ENCODE measurements around the gene TSACC.
"Not testable (repeated sequence)": the region's sequence is repeated elsewhere in the genome, so short reads cannot be mapped to it uniquely, and the experiment has no call there.

TSACC gene

GRCh38 chr1:156347331-156347730 is 9.0 kb downstream of the TSACC start:
- no peak for DNase-seq

GRCh38 chr1:156352481-156352880 is 14.2 kb downstream of the TSACC start:
- not testable (repeated sequence) for DNase-seq

DNA sequence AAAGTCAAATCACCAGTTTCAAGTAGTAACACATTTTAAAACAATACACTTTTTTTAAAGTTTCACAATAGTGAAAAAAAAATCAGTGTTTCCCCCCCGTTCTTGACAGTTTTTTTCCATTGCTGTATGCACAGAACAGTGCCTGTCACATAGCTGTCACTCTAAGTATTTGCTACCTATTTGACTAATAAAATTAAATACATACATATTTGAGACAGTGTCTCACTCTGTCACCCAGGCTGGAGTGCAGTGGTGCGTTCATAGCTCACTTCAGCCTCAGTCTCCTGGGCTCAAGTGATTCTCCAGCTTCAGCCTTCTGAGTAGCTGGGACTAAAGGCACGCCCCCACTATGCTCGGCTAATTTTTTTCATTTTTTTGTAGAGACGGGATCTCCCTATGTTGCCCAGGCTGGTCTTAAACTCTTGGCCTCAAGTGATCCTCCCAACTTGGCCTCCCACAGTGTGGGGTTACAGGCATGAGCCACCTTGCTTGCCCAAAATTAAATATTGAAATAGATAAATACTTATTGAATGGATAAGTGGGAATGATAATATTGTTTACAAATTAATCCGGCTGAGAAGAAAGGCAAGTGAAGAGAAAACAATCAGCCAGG is 18.0 kb downstream of the TSACC start:
- DNase-seq = no peak

- DNase-seq = peak; percentile 61
Measured at GRCh38 chr1:156356875-156357534, 18.7 kb downstream of the TSACC start.

DNA sequence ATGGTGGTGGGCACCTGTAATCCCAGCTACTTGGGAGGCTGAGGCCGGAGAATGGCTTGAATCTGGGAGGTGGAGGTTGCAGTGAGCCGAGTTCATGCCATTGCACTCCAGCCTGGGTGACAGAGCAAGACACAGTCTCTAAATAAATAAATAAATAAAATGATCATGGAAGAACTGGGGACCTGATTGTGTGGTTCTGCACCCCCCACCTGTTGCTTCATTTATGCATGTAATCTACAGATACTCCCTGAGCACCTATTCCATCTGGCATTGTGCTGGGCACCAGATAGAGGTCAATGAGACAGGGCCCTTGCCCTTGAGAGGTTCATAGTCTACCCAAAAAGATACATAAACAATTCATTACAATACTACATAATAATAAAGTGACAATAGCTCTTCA is 19.7 kb downstream of the TSACC start:
- DNase-seq = no peak

- no peak for DNase-seq
Measured at GRCh38 chr1:156358641-156359040, 20.3 kb downstream of the TSACC start.

GRCh38 chr1:156359249-156359648 is 20.9 kb downstream of the TSACC start:
- no peak for DNase-seq

- no peak for DNase-seq
Measured at GRCh38 chr1:156359973-156360372, 21.6 kb downstream of the TSACC start.

- no peak for DNase-seq
Measured at GRCh38 chr1:156360534-156360933, 22.2 kb downstream of the TSACC start.

GRCh38 chr1:156365754-156366153 is 27.4 kb downstream of the TSACC start:
- no peak for DNase-seq

DNA sequence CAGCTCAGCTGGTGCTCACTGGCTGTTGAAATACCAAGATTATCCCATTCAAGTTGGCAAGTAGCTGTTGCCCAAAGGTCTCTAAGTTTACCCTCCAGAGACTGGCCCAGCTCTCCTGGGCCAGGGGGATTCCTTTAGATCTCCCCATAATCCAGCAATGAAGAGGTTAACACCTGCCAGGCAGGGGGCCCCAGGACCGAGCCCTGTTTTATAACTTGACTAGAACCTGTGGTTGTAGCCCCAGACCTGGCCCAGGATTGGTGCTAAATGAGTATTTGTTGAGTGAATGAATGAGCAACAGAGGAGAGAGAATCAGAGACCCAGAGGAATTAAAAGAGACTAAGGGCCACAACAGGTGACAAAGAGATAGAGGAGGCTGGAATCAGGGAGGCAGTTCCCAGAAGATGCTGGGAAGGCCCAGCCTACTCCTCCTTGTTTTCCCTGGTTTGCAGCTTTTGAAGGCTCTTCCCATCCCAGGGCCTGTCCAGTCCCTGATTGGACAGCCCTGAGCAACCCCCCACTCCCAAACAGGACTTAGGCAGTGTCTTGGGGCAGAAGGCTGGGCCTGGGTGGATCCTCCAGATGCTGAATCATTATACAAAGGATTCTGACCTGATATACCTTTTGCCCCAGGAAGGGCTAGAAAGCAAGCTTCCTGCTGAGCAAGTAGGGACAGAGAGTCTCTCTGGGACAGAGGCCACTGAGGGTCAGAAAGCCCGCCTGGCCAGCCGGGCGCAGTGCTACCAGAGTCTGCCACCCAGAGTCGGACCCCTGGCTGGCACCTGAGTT is 28.2 kb downstream of the TSACC start:
- DNase-seq = no peak

- DNase-seq = no peak
Measured at GRCh38 chr1:156367383-156368156, 29.2 kb downstream of the TSACC start.

DNA sequence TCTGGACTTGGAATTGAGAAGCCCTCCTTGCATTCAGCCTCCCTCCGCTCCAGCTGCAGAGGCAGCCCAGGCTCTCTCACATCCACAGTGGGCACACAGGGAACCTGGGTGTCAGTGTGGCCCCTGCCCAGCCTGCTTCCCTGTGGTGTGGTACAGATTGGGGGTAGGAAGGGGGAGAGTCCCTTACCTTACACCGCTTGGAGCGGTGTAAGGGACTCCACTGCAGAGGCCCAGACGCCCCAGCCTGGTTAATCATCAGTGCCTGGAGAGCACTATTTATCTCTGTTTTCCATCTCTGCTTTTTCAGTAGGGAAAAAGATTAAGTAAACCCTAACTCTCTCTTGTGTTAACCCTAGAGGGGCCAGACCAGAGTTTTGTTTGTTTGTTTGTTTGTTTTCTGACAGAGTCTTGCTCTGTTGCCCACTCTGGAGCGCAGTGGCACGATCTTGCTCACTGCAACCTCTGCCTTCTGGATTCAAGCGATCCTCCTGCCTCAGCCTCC is 29.9 kb downstream of the TSACC start:
- no peak for DNase-seq

GRCh38 chr1:156368889-156369684 is 30.8 kb downstream of the TSACC start, which contains the start of gene RHBG:
TSS of gene RHBG (plus strand) at chr1:156369211. CDS start at chr1:156369250, 39 bp downstream.
- no peak for DNase-seq

- DNase-seq = not testable (repeated sequence)
Measured at GRCh38 chr1:156369685-156370286, 31.5 kb downstream of the TSACC start.

GRCh38 chr1:156371553-156372264 is 33.4 kb downstream of the TSACC start:
- DNase-seq = no peak

DNA sequence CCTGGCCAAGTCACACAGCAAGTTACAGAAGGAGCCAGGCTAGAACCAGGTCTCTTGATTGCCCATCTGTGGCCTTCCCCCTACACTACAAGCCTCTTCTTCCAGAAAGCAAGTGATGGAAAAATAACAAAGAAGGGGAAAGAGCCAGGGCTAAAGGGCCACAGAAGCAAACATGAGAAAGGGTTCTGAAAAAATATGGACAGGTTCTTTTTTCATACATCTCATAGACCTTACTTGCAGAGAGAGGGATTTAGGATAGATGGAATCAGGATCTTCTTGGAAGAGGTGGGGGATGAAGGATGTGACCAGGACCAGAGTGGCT is 33.9 kb downstream of the TSACC start:
- no peak for DNase-seq

- DNase-seq = no peak
Measured at GRCh38 chr1:156372876-156373275, 34.5 kb downstream of the TSACC start.

GRCh38 chr1:156373546-156373945 is 35.2 kb downstream of the TSACC start:
- DNase-seq = no peak

- no peak for DNase-seq
Measured at GRCh38 chr1:156376146-156376545, 37.8 kb downstream of the TSACC start.
